A673 (cell line): ENCODE measurements around the gene MIA2. TPM values are rescaled to one million over a fixed set of nuclear protein-coding genes. Genes with fewer than 3 reads are reported as not detected.

Experiments used
- BruUV-seq: library from RNA; stranded (reverse); fragments of 400-500 nt; replicated peaks from 2 replicates; lab custom pipeline; 2021; lab: Mats Ljungman, UMichigan
- CTCF ChIA-PET: fragments of 300-600 bp; sonication (Branson Sonifier 250); formaldehyde crosslinking; loops from one replicate; lab custom pipeline; 2022; ENCODE audit warnings: antibody characterized with exemption; lab: Charles Lee
- POLR2A ChIA-PET: fragments of 300-600 bp; sonication (Branson Sonifier 250); formaldehyde crosslinking; loops from one replicate; lab custom pipeline; 2022; ENCODE audit warnings: antibody characterized with exemption; ENCODE audit not compliant: low non-redundant PET; lab: Charles Lee
- DNase-seq: peaks from one replicate; pipeline ENCODE4 v3.0.0-alpha.2; 2015; ENCODE audit warnings: low spot score
- H3K27ac ChIP-seq: fragments of 200-600 bp; sonication (generic); 2 replicates; pipeline ENCODE4 v1.5.1; 2016; ENCODE audit warnings: mixed run types, low read depth, mild to moderate bottlenecking, mixed read lengths, antibody characterized with exemption, low read length; ENCODE audit not compliant: poor library complexity, severe bottlenecking
- H3K27me3 ChIP-seq: fragments of 200-600 bp; sonication (generic); replicated peaks from 2 replicates; pipeline ENCODE4 v1.6.1; 2017; ENCODE audit warnings: mixed run types, low read depth, mild to moderate bottlenecking, mixed read lengths, antibody characterized with exemption, low read length; ENCODE audit not compliant: insufficient read depth, poor library complexity
- H3K36me3 ChIP-seq: fragments of 200-600 bp; sonication (generic); 2 replicates; pipeline ENCODE4 v1.6.1; 2016; ENCODE audit warnings: mixed run types, mild to moderate bottlenecking, mixed read lengths, antibody characterized with exemption, low read length; ENCODE audit not compliant: insufficient read depth, poor library complexity, severe bottlenecking
- H3K4me1 ChIP-seq: fragments of 200-600 bp; sonication (generic); 2 replicates; pipeline ENCODE4 v1.6.1; 2017; ENCODE audit warnings: mixed run types, mild to moderate bottlenecking, mixed read lengths, antibody characterized with exemption, low read length; ENCODE audit not compliant: insufficient read depth, poor library complexity, severe bottlenecking
- H3K4me3 ChIP-seq: fragments of 200-600 bp; sonication (generic); 2 replicates; pipeline ENCODE4 v1.5.1; 2016; ENCODE audit warnings: low read depth, mixed run types, mild to moderate bottlenecking, mixed read lengths, low read length; ENCODE audit not compliant: poor library complexity, severe bottlenecking
- H3K9me3 ChIP-seq: fragments of 200-600 bp; sonication (generic); 2 replicates; pipeline ENCODE4 v1.6.1; 2016; ENCODE audit warnings: mixed run types, low read depth, mild to moderate bottlenecking, mixed read lengths, antibody characterized with exemption, low read length; ENCODE audit not compliant: poor library complexity, severe bottlenecking
- EZH2 ChIP-seq: fragments of 200-600 bp; sonication (generic); IDR thresholded peaks from 2 replicates; pipeline ENCODE4 v1.6.1; 2017; ENCODE audit warnings: borderline replicate concordance, low read depth, mild to moderate bottlenecking, mixed read lengths, antibody characterized with exemption, low read length; ENCODE audit not compliant: poor library complexity, severe bottlenecking
- intact Hi-C: fragments of 100-400 bp; cut with micrococcal nuclease; formaldehyde crosslinking; loops from one replicate; pipeline ENCODE4 v1.10.0; 2022; ENCODE audit not compliant: unreplicated experiment
- total RNA-seq: library from RNA; stranded (reverse); gene quantifications from 2 replicates; pipeline ENCODE4 v1.2.3, GENCODE V29; 2021
- TF ChIP-seq, protein P1 (sequence below): fragments of 300-800, 200-600 bp; sonication (generic); conservative IDR thresholded peaks from 2 replicates; pipeline ENCODE4 v1.5.1; 2017; ENCODE audit warnings: low read depth, mild to moderate bottlenecking, antibody characterized with exemption, low read length, moderate library complexity, mixed read lengths

Gene MIA2
- total RNA-seq, 1 experiment from 2014 or later: 16.7 TPM

DNA sequence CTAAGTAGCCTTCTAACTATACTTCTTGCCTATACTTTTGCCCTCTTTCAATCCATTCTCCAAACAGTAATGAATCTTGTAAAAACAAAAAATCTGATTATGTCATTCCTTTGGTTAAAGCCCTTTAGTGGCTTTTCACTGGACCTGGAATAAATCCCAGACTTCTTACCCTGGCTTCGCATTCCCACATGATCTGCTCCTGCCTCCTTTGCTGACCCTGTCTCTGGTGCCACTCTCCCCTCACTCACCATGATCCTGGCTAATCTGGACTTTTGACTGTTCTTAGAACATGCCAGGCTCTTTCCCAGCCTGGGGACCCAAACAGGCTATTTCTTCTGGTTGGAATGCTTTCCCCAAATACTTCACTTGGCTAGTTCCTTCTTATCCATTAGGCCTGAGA, 7.9 kb downstream of the MIA2 start:
- TF ChIP-seq, protein P1, sequence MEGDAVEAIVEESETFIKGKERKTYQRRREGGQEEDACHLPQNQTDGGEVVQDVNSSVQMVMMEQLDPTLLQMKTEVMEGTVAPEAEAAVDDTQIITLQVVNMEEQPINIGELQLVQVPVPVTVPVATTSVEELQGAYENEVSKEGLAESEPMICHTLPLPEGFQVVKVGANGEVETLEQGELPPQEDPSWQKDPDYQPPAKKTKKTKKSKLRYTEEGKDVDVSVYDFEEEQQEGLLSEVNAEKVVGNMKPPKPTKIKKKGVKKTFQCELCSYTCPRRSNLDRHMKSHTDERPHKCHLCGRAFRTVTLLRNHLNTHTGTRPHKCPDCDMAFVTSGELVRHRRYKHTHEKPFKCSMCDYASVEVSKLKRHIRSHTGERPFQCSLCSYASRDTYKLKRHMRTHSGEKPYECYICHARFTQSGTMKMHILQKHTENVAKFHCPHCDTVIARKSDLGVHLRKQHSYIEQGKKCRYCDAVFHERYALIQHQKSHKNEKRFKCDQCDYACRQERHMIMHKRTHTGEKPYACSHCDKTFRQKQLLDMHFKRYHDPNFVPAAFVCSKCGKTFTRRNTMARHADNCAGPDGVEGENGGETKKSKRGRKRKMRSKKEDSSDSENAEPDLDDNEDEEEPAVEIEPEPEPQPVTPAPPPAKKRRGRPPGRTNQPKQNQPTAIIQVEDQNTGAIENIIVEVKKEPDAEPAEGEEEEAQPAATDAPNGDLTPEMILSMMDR: no peak
- no peak for TF ChIP-seq EZH2
- H3K27me3 ChIP-seq: no peaks in the 10 kb centered on the region
- no peaks in the 10 kb centered on the region for H3K36me3 ChIP-seq
- intact Hi-C loops: no loop called here
- ChIA-PET POLR2A (no interaction called here), CTCF (no interaction called here)
- BruUV-seq: no TSS peak
- no peak overlapping the region for H3K27ac ChIP-seq
- no peaks in the 10 kb centered on the region for H3K4me1 ChIP-seq
- no peaks in the 10 kb centered on the region for H3K9me3 ChIP-seq
- no peak overlapping the region for H3K4me3 ChIP-seq
- no peak for DNase-seq

DNA sequence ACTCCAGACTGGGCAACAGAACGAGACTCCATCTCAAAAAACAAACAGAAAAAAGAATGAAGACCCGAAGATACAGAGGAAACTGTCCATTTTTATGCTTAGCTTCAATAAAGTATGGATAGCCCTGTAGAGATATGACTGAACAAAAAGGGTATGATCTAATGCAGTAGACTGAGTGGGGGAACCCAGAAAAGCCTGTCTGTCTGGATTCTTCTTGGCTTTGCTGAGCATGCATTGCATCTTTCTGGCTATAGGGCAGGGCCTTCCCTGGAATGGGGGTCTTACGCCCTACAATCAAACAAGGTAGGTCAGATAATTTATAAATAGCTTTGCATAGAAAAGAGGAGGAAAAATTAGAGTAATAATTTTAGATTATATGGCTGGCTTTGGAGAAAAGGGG, 10.1 kb downstream of the MIA2 start:
- Histone ChIP-seq H3K27ac (no peak overlapping the region), H3K4me3 (no peak overlapping the region), H3K36me3 (no peaks in the 10 kb centered on the region), H3K9me3 (no peaks in the 10 kb centered on the region), H3K27me3 (no peaks in the 10 kb centered on the region), H3K4me1 (no peaks in the 10 kb centered on the region)
- ChIA-PET CTCF (no interaction called here), POLR2A (no interaction called here)
- TF ChIP-seq, protein P1: no peak
- no TSS peak for BruUV-seq
- intact Hi-C loops: no loop called here
- no peak for DNase-seq

DNA sequence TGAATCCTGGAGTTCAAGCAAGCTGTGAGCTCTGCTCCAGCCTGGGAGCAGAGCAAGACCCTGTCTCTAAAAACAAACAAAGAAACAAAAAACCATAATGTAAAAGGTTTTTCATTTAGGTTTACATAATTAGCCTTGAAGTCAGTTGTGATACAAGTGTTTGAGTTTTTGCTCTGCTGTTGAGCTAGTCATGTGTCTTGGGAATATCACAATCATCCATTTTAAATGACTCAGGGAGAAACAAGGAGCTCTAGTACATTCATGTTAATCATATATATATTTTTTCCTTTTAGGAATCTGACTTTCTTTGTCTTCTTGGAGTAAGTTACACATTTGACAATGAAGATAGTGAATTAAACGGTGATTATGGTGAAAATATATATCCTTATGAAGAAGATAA, 12.9 kb downstream of the MIA2 start:
- Histone ChIP-seq H3K4me1 (no peaks in the 10 kb centered on the region), H3K36me3 (no peaks in the 10 kb centered on the region), H3K27ac (no peak overlapping the region), H3K9me3 (no peaks in the 10 kb centered on the region), H3K4me3 (no peak overlapping the region), H3K27me3 (no peaks in the 10 kb centered on the region)
- DNase-seq: no peak
- POLR2A ChIA-PET: no interaction called here
- CTCF ChIA-PET: no interaction called here
- TF ChIP-seq, protein P1: no peak
- no peak for TF ChIP-seq EZH2
- BruUV-seq: no TSS peak
- intact Hi-C loops: no loop called here
